ENCODE data around the gene ZNF559.

The ZNF559 gene

DNA sequence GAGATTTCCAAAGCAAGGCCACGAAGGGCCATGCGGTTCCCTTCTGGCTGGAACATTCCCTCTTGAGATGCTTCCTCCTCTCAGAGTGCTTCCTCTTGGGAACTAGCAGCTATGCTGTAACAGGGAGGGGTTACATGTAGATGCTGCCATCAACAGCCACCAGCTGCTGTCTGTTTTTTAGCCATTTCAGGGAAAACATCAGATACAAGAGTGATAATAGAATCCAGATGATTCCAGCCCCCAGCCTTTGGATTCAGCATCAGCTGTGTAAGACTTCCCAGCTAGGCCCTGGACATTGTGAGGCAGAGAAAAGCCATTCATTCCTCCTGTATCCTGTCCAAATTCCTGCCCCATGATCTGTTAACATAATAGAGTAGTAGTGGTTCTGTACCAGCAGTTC is 30.7 kb downstream of the ZNF559 start:
- DNase-seq = no peak

GRCh38 chr19:9362905-9363304 is 38.9 kb downstream of the ZNF559 start, which contains the start of gene ZNF177:
Gene ZNF177, plus strand, starts transcription at chr19:9363013. Its CDS starts 15,299 bp downstream, at chr19:9378312.
- DNase-seq = no peak

DNA sequence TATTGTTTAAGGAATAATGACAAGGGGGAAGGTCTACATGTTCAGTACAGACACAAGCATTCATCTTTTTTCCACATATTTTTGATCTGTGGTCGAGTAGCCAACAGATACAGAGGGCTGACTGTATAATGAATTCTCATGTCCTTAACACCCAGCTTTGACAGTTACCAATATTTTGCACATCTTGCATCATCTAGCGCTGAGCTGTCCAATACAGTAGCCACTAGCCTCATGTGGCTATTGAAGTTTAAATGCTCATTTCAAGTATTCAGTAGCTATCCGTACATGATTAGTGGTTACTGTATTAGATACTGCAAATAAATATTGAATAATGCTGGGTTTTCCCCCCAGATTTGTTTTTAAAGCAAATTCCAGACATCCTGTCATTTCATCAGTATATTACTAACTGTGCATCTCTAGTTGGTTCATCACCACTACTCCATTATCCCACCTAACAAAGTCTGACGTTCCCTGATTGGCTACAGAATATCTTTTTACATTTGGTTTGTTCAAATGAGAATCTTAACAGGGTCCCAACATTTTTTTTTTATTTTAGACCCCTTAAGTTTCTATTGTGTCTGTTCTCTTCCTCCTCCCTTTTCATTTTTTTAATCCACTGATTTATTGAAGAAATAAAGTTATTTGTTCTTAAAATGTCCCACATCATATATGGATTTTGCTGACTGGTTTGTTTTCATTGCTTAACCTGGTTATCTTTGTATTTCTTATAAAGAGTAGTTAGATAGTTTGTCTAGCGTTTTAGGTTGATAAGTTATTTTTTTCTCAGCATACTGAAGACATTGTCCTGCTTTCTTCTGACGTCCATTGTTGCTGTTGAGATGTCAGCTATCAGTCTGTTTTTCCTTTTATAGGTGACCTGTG is 47.0 kb downstream of the ZNF559 start:
- DNase-seq = no peak

DNA sequence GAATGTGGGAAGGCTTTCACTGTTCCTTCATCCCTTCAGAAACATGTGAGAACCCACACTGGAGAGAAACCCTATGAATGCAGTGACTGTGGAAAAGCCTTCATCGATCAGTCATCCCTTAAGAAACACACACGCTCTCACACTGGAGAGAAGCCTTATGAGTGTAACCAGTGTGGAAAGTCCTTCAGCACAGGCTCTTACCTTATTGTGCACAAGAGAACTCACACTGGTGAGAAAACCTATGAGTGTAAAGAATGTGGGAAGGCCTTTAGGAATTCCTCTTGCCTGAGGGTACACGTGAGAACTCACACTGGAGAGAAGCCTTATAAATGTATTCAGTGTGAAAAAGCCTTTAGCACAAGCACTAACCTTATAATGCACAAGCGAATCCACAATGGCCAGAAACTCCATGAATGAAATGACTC is 57.4 kb downstream of the ZNF559 start:
- DNase-seq = no peak
